ENCODE results near the gene PIGS. TPM values are rescaled to one million over a fixed set of nuclear protein-coding genes. Genes with fewer than 3 reads are reported as not detected.

The PIGS gene
- total and polyA plus RNA-seq, 2 donors (not counting 1 experiment from before 2014, with no cell fraction given): 44.1 to 55.1 TPM

DNA sequence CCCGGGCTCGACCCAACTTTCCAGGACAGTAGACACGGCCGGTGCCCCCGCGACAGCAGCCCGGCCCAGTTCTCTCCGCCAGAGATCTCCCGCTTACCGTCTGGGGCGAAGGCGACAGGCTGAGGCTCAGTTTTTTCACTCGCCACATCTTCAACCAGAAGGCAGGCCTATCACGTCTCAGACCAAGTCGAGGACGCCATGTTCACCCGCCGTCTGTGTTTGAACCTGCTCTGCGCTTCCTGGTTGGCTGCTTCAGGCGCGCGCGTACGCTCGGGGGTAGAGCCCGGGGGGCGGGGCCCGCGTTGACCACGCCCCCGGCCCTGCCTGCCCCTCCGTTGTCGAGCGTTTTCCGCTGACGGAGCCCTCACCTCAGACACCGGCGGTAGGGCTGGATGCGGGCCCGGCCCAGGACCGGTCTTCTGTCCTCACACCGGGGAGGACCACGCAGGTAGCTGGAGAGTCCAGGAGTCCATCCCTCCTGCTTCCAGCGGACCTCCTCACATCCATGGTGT, 27.5 kb upstream of the PIGS start, which contains the start of gene SPAG5:
SPAG5 (minus strand) TSS at position 227 of the 512 bp plus-strand sequence; CDS start at position 148, 79 bp downstream.
- TF ChIP-seq EZH2 (IDR thresholded peaks at IDR 0.05; ENCODE audit: borderline replicate concordance, insufficient read depth, low read depth, low read length, poor library complexity, severe bottlenecking): no peak
- TF ChIP-seq, protein P1, sequence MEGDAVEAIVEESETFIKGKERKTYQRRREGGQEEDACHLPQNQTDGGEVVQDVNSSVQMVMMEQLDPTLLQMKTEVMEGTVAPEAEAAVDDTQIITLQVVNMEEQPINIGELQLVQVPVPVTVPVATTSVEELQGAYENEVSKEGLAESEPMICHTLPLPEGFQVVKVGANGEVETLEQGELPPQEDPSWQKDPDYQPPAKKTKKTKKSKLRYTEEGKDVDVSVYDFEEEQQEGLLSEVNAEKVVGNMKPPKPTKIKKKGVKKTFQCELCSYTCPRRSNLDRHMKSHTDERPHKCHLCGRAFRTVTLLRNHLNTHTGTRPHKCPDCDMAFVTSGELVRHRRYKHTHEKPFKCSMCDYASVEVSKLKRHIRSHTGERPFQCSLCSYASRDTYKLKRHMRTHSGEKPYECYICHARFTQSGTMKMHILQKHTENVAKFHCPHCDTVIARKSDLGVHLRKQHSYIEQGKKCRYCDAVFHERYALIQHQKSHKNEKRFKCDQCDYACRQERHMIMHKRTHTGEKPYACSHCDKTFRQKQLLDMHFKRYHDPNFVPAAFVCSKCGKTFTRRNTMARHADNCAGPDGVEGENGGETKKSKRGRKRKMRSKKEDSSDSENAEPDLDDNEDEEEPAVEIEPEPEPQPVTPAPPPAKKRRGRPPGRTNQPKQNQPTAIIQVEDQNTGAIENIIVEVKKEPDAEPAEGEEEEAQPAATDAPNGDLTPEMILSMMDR (IDR thresholded peaks at IDR 0.05): no peak
- ChIA-PET POLR2A (interaction anchor here (0.6 to 1.5 kb wide), 9 partner anchors 20 to 51 kb away, joined by 3 to 9 read pairs (median 3); partner anchors contain the start of genes ALDOC, BLTP2 and PIGS), CTCF (interaction anchor here (1.0 to 1.8 kb wide), 10 partner anchors 11 to 106 kb away, joined by 3 to 8 read pairs (median 4); partner anchors contain the start of gene PIGS)
- Mint-ChIP-seq H3K4me3 (peak within 1 kb of the TSS; percentile 98), H3K27me3 (no peaks in the 10 kb centered on the region), H3K27ac (peak within 1 kb of the TSS; percentile 98), H3K4me1 (peaks cover 24% of the 10 kb centered on the region), H3K9me3 (ENCODE audit: insufficient read depth) (no peaks in the 10 kb centered on the region)
- Histone ChIP-seq H3K4me1 (ENCODE audit: control insufficient read depth in 2 of 2, insufficient read depth in 2 of 2, low read length in 2 of 2) (peaks cover 19% of the 10 kb centered on the region in 2 donors), H2AFZ (ENCODE audit: insufficient read depth, low read depth, low read length, poor library complexity, severe bottlenecking) (peak within 1 kb of the TSS; percentile 91), H3K79me2 (ENCODE audit: control insufficient read depth, insufficient read depth, low read length) (no peaks in the 10 kb centered on the region), H3K27ac (ENCODE audit: low read length in 2 of 2) (peak within 1 kb of the TSS; percentile 95 to 98), H3K4me3 (ENCODE audit: control extremely low read depth in 1 of 5, extremely low read depth in 1 of 5, insufficient read depth in 1 of 5, low read depth in 2 of 5, low read length in 4 of 5) (peak within 1 kb of the TSS; percentile 72 to 90 (median 79)), H3K27me3 (replicated peaks in 1 of 4; ENCODE audit: control extremely low read depth in 1 of 4, control insufficient read depth in 3 of 4, insufficient read depth in 4 of 4, low read length in 3 of 4) (no peaks in the 10 kb centered on the region), H3K9ac (ENCODE audit: low read length) (peak within 1 kb of the TSS; percentile 96), H4K20me1 (ENCODE audit: control insufficient read depth, insufficient read depth, low read length, poor library complexity, severe bottlenecking) (no peaks in the 10 kb centered on the region), H3K4me2 (replicated peaks; ENCODE audit: low read depth, low read length, poor library complexity, severe bottlenecking) (peak within 1 kb of the TSS; percentile 95), H3K9me3 (ENCODE audit: control extremely low read depth in 1 of 3, control insufficient read depth in 2 of 3, insufficient read depth in 1 of 3, low read length in 2 of 3) (no peaks in the 10 kb centered on the region), H3K36me3 (replicated peaks in 1 of 2; ENCODE audit: control extremely low read depth in 1 of 2, control insufficient read depth in 1 of 2, extremely low read depth in 1 of 2, insufficient read depth in 2 of 2, low read length in 1 of 2) (no peaks in the 10 kb centered on the region)
- intact Hi-C loops (cut with micrococcal nuclease): loop anchor here (1.0 kb wide), 6 partner anchors 22 to 63 kb away; partner anchors contain the start of genes BLTP2, PIGS, SUPT6H and UNC119
- DNase-seq: peak; percentile 96
- ATAC-seq (ENCODE audit: low read depth): peak; percentile 92
- WGBS (ENCODE audit: insufficient coverage): 1% methylated on average over 43 of the region's 44 CpGs

DNA sequence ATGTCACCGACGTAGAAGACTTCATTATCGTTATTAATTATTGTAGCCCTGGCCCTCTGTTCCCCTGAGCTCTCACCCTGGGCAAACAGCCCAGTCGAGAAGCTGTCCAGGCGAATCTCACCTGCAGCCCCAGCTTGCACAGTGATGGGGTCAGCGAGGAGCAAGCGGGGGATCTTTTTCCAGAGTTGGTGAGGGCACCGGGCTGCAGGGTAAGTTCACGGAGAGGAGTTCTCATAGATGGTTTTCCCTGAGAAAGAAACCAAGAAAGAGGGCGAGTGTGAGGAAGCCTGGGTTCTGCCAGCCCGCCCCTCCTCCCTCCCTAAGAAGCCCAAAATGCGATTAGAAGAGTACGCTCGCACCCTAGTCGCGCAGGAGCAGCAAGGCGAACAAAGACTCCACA, 27.1 kb upstream of the PIGS start:
- Histone ChIP-seq H3K4me1 (ENCODE audit: control insufficient read depth in 2 of 2, insufficient read depth in 2 of 2, low read length in 2 of 2) (peaks cover 19% of the 10 kb centered on the region in 2 donors), H4K20me1 (ENCODE audit: control insufficient read depth, insufficient read depth, low read length, poor library complexity, severe bottlenecking) (no peaks in the 10 kb centered on the region), H3K4me2 (replicated peaks; ENCODE audit: low read depth, low read length, poor library complexity, severe bottlenecking) (peak overlapping the region; percentile 95), H2AFZ (ENCODE audit: insufficient read depth, low read depth, low read length, poor library complexity, severe bottlenecking) (peak overlapping the region; percentile 91), H3K9ac (ENCODE audit: low read length) (peak overlapping the region; percentile 96), H3K4me3 (ENCODE audit: control extremely low read depth in 1 of 5, extremely low read depth in 1 of 5, insufficient read depth in 1 of 5, low read depth in 2 of 5, low read length in 4 of 5) (peak overlapping the region; percentile 66 to 90 (median 79)), H3K79me2 (ENCODE audit: control insufficient read depth, insufficient read depth, low read length) (no peaks in the 10 kb centered on the region), H3K27me3 (replicated peaks in 1 of 4; ENCODE audit: control extremely low read depth in 1 of 4, control insufficient read depth in 3 of 4, insufficient read depth in 4 of 4, low read length in 3 of 4) (no peaks in the 10 kb centered on the region), H3K9me3 (ENCODE audit: control extremely low read depth in 1 of 3, control insufficient read depth in 2 of 3, insufficient read depth in 1 of 3, low read length in 2 of 3) (no peaks in the 10 kb centered on the region), H3K27ac (ENCODE audit: low read length in 2 of 2) (peak overlapping the region; percentile 95 to 98), H3K36me3 (replicated peaks in 1 of 2; ENCODE audit: control extremely low read depth in 1 of 2, control insufficient read depth in 1 of 2, extremely low read depth in 1 of 2, insufficient read depth in 2 of 2, low read length in 1 of 2) (no peaks in the 10 kb centered on the region)
- intact Hi-C loops (cut with micrococcal nuclease): no loop called here
- no peaks in the 10 kb centered on the region for H3K9me3 Mint-ChIP-seq (ENCODE audit: insufficient read depth)
- ATAC-seq (ENCODE audit: low read depth) (no peak), DNase-seq (no peak)
- peaks cover 24% of the 10 kb centered on the region for H3K4me1 Mint-ChIP-seq
- 10% methylated on average over 15 of the region's 17 CpGs for WGBS (ENCODE audit: insufficient coverage)
- TF ChIP-seq, protein P1 (IDR thresholded peaks at IDR 0.05): no peak
- TF ChIP-seq EZH2 (IDR thresholded peaks at IDR 0.05; ENCODE audit: borderline replicate concordance, insufficient read depth, low read depth, low read length, poor library complexity, severe bottlenecking): no peak
- ChIA-PET POLR2A (interaction anchor here (1.1 to 1.5 kb wide), 3 partner anchors 20 to 47 kb away, joined by 3 to 5 read pairs (median 3); partner anchors contain the start of genes ALDOC and BLTP2), CTCF (interaction anchor here (1.0 to 1.8 kb wide), 6 partner anchors 10 to 103 kb away, joined by 3 to 7 read pairs (median 3); no protein-coding TSS in a partner anchor)
- peak overlapping the region; percentile 98 for H3K27ac Mint-ChIP-seq
- peak overlapping the region; percentile 98 for H3K4me3 Mint-ChIP-seq
- no peaks in the 10 kb centered on the region for H3K27me3 Mint-ChIP-seq
